GM23338 (cell line): ENCODE measurements around the gene RBP2. TPM values are rescaled to one million over a fixed set of nuclear protein-coding genes. Genes with fewer than 3 reads are reported as not detected.

Experiments
- ATAC-seq: fragments of 200-7000 bp; cut with Tn5 transposase; 3 replicates; pipeline ENCODE4 v1.9.1; 2020
- DNase-seq: peaks from one replicate; pipeline ENCODE4 v3.0.0-alpha.2; 2015; ENCODE audit warnings: low spot score
- H2AFZ ChIP-seq: fragments of 200-600 bp; sonication (generic); 2 replicates; pipeline ENCODE4 v1.8.0; 2016; ENCODE audit warnings: antibody characterized with exemption, mild to moderate bottlenecking, moderate library complexity
- H3F3A ChIP-seq: fragments of 200-600 bp; sonication (generic); replicated peaks from 2 replicates; pipeline ENCODE4 v1.8.0; 2017; ENCODE audit warnings: antibody characterized with exemption, mixed run types, low read depth
- H3K27ac ChIP-seq: fragments of 200-600 bp; sonication (generic); 2 replicates; pipeline ENCODE4 v1.6.1; 2016; ENCODE audit warnings: low read depth
- H3K27me3 ChIP-seq: fragments of 200-600 bp; sonication (generic); 2 replicates; pipeline ENCODE4 v1.8.0; 2016; ENCODE audit warnings: mild to moderate bottlenecking, mixed run types, moderate library complexity; ENCODE audit not compliant: insufficient read depth
- H3K36me3 ChIP-seq: fragments of 200-600 bp; sonication (generic); 2 replicates; pipeline ENCODE4 v1.8.0; 2016; ENCODE audit warnings: mild to moderate bottlenecking; ENCODE audit not compliant: insufficient read depth
- H3K4me1 ChIP-seq: fragments of 200-600 bp; sonication (generic); 2 replicates; pipeline ENCODE4 v1.8.0; 2016; ENCODE audit warnings: mild to moderate bottlenecking, moderate library complexity; ENCODE audit not compliant: insufficient read depth
- H3K4me2 ChIP-seq: fragments of 200-600 bp; sonication (generic); 2 replicates; pipeline ENCODE4 v1.7.1; 2017; ENCODE audit warnings: mixed run types
- H3K4me3 ChIP-seq: fragments of 200-600 bp; sonication (generic); 2 replicates; pipeline ENCODE4 v1.6.1; 2016; ENCODE audit warnings: mixed run types
- H3K79me2 ChIP-seq: fragments of 200-600 bp; sonication (generic); replicated peaks from 2 replicates; pipeline ENCODE4 v1.8.0; 2017; ENCODE audit warnings: mild to moderate bottlenecking; ENCODE audit not compliant: insufficient read depth
- H3K9me2 ChIP-seq: fragments of 200-600 bp; sonication (generic); 2 replicates; pipeline ENCODE4 v1.8.0; 2017; ENCODE audit not compliant: insufficient read depth
- H4K20me1 ChIP-seq: fragments of 200-600 bp; sonication (generic); replicated peaks from 2 replicates; pipeline ENCODE4 v1.8.0; 2017; ENCODE audit warnings: mild to moderate bottlenecking; ENCODE audit not compliant: insufficient read depth
- H3K27ac Mint-ChIP-seq: 2 replicates; pipeline ENCODE4 v1.8.0; 2020; ENCODE audit warnings: inconsistent platforms, mild to moderate bottlenecking, moderate library complexity, mixed read lengths
- H3K27me3 Mint-ChIP-seq: 3 replicates; pipeline ENCODE4 v1.8.0; 2022; ENCODE audit warnings: low read depth, mild to moderate bottlenecking, moderate library complexity, mixed read lengths, inconsistent platforms; ENCODE audit not compliant: insufficient read depth, poor library complexity
- H3K36me3 Mint-ChIP-seq: 3 replicates; pipeline ENCODE4 v1.8.0; 2021; ENCODE audit warnings: low read depth, mild to moderate bottlenecking, inconsistent platforms, moderate library complexity, mixed read lengths
- H3K4me1 Mint-ChIP-seq: 3 replicates; pipeline ENCODE4 v1.8.0; 2020; ENCODE audit warnings: mild to moderate bottlenecking, inconsistent platforms, mixed read lengths
- H3K4me3 Mint-ChIP-seq: 3 replicates; pipeline ENCODE4 v1.8.0; 2021; ENCODE audit warnings: moderate library complexity, mild to moderate bottlenecking, inconsistent platforms, mixed read lengths
- H3K9me3 Mint-ChIP-seq: 3 replicates; pipeline ENCODE4 v1.8.0; 2020; ENCODE audit warnings: moderate library complexity, mild to moderate bottlenecking, inconsistent platforms, mixed read lengths
- CREB1 ChIP-seq: fragments of 250-450 bp; sonication (Bioruptor Pico); IDR thresholded peaks from 2 replicates; pipeline ENCODE4 v1.5.0; 2020; ENCODE audit warnings: low read depth, mild to moderate bottlenecking, moderate library complexity
- ETS1 ChIP-seq: IDR thresholded peaks from 2 replicates; pipeline ENCODE4 v1.6.1; 2016; ENCODE audit warnings: antibody characterized with exemption
- EZH2 ChIP-seq: fragments of 200-600 bp; sonication (generic); IDR thresholded peaks from one replicate; pipeline ENCODE4 v1.8.0; 2017; ENCODE audit warnings: antibody characterized with exemption, mild to moderate bottlenecking, low read depth; ENCODE audit not compliant: unreplicated experiment
- EZH2phosphoT487 ChIP-seq: fragments of 200-600 bp; sonication (generic); IDR thresholded peaks from one replicate; pipeline ENCODE4 v1.8.1; 2018; ENCODE audit warnings: antibody characterized with exemption; ENCODE audit not compliant: unreplicated experiment
- JUNB ChIP-seq: IDR thresholded peaks from one replicate; pipeline ENCODE4 v1.6.1; 2016; ENCODE audit warnings: antibody characterized with exemption; ENCODE audit not compliant: unreplicated experiment
- NANOG ChIP-seq: IDR thresholded peaks from 2 replicates; pipeline ENCODE4 v1.6.1; 2016; ENCODE audit warnings: antibody characterized with exemption, borderline replicate concordance
- REST ChIP-seq: IDR thresholded peaks from one replicate; pipeline ENCODE4 v1.6.1; 2018; ENCODE audit warnings: antibody characterized with exemption; ENCODE audit not compliant: unreplicated experiment
- STAT1 ChIP-seq: IDR thresholded peaks from one replicate; pipeline ENCODE4 v1.6.1; 2016; ENCODE audit warnings: antibody characterized with exemption; ENCODE audit not compliant: unreplicated experiment
- polyA plus RNA-seq: library from polyadenylated mRNA; unstranded; fragments of >200 nt; fragmentation: Nextera tagmentation; extraction: Ambion mirVana; gene quantifications from 2 replicates; pipeline ENCODE4 v1.2.1, GENCODE V29; 2016
- total RNA-seq: library from RNA; depleted of rRNA; stranded (reverse); fragments of >200 nt; shearing (Covaris generic); gene quantifications from 2 replicates; pipeline ENCODE4 v1.2.3, GENCODE V29; 2014

The RBP2 gene
- total and polyA plus RNA-seq, 2 experiments from 2014 or later = not detected

GRCh38 chr3:139450159-139450558 lies 26.2 kb downstream of the RBP2 start:
- H3K9me3 Mint-ChIP-seq = no peaks in the 10 kb centered on the region
- peaks cover 6% of the 10 kb centered on the region; the same call in 1 of the 2 replicates for H3K9me2 ChIP-seq
- ATAC-seq (no peak), DNase-seq (no peak)
- H4K20me1 ChIP-seq = no peaks in the 10 kb centered on the region
- TF ChIP-seq ETS1 (no peak), NANOG (no peak), STAT1 (no peak), JUNB (no peak), CREB1 (no peak), EZH2phosphoT487 (no peak), REST (no peak)
- H3K4me2 ChIP-seq = no peak overlapping the region
- H3K4me1 ChIP-seq = peaks cover 18% of the 10 kb centered on the region
- no peaks in the 10 kb centered on the region for H3F3A ChIP-seq
- H3K27ac Mint-ChIP-seq = no peak overlapping the region
- H3K4me3 Mint-ChIP-seq = no peak overlapping the region
- H3K36me3 Mint-ChIP-seq = no peaks in the 10 kb centered on the region
- peaks cover 4% of the 10 kb centered on the region for H3K27me3 Mint-ChIP-seq
- no peak overlapping the region for H3K4me3 ChIP-seq
- H2AFZ ChIP-seq = no peak overlapping the region
- H3K27ac ChIP-seq = no peak overlapping the region
- H3K79me2 ChIP-seq = no peaks in the 10 kb centered on the region
- H3K36me3 ChIP-seq = no peaks in the 10 kb centered on the region
- H3K27me3 ChIP-seq = no peaks in the 10 kb centered on the region
- H3K4me1 Mint-ChIP-seq = peaks cover 2% of the 10 kb centered on the region; the same call in 2 of the 3 replicates

- Histone ChIP-seq H3K4me1 (peaks cover 13% of the 10 kb centered on the region), H3K79me2 (no peaks in the 10 kb centered on the region), H3K9me2 (peaks cover 6% of the 10 kb centered on the region; the same call in 1 of the 2 replicates), H3K27ac (no peak overlapping the region), H3K4me2 (no peak overlapping the region), H3K4me3 (no peak overlapping the region), H3K27me3 (no peaks in the 10 kb centered on the region), H3K36me3 (no peaks in the 10 kb centered on the region), H3F3A (no peaks in the 10 kb centered on the region), H4K20me1 (no peaks in the 10 kb centered on the region), H2AFZ (no peak overlapping the region)
- peaks cover 2% of the 10 kb centered on the region; the same call in 2 of the 3 replicates for H3K4me1 Mint-ChIP-seq
- TF ChIP-seq STAT1 (no peak), ETS1 (no peak), REST (no peak), EZH2 (no peak)
- ATAC-seq (no peak), DNase-seq (no peak)
- no peak overlapping the region for H3K27ac Mint-ChIP-seq
- no peak overlapping the region for H3K4me3 Mint-ChIP-seq
- H3K9me3 Mint-ChIP-seq = no peaks in the 10 kb centered on the region
- no peaks in the 10 kb centered on the region for H3K36me3 Mint-ChIP-seq
- H3K27me3 Mint-ChIP-seq = peaks cover 4% of the 10 kb centered on the region
Observed at GRCh38 chr3:139449566-139449965, 26.8 kb downstream of the RBP2 start.
